Liver (tissue), 9 donors: Measurements from ENCODE around the gene TBX19. TPM values are rescaled to one million over a fixed set of nuclear protein-coding genes. Genes with fewer than 3 reads are reported as not detected.

Experiments used
- DNase-seq: peaks from one replicate; pipeline ENCODE4 v3.0.0-alpha.2; 2017; ENCODE audit warnings: low spot score
- H3K27ac ChIP-seq, 2 donors: one replicate each; pipeline ENCODE4 v1.7.0; 2013; ENCODE audit warnings: inconsistent platforms in 2 of 2, low read length in 2 of 2, control low read depth in 1 of 2, low read depth in 1 of 2, mild to moderate bottlenecking in 1 of 2
- H3K27me3 ChIP-seq, 4 donors: one replicate each; pipeline versions ENCODE4 v1.6.1 to v1.7.0; 2013; ENCODE audit warnings: low read length in 3 of 4, inconsistent platforms in 1 of 4, mild to moderate bottlenecking in 1 of 4, moderate library complexity in 1 of 4; ENCODE audit not compliant: control insufficient read depth in 4 of 4, insufficient read depth in 4 of 4
- H3K36me3 ChIP-seq, 4 donors: one replicate each; pipeline versions ENCODE4 v1.6.1 to v1.7.0; 2013; ENCODE audit warnings: low read length in 3 of 4, mild to moderate bottlenecking in 3 of 4, low read depth in 1 of 4, moderate library complexity in 1 of 4; ENCODE audit not compliant: control insufficient read depth in 4 of 4, insufficient read depth in 3 of 4
- H3K4me1 ChIP-seq, 4 donors: one replicate each; pipeline versions ENCODE4 v1.6.1 to v1.7.0; 2013; ENCODE audit warnings: low read length in 3 of 4, mild to moderate bottlenecking in 3 of 4, moderate library complexity in 1 of 4; ENCODE audit not compliant: control insufficient read depth in 4 of 4, insufficient read depth in 4 of 4
- H3K4me3 ChIP-seq, 3 donors: one replicate each; pipeline versions ENCODE4 v1.6.1 to v1.7.0; 2013; ENCODE audit warnings: low read length in 3 of 3, control low read depth in 1 of 3, low read depth in 1 of 3, mild to moderate bottlenecking in 1 of 3
- H3K9ac ChIP-seq, 2 donors: one replicate each; pipeline ENCODE4 v1.7.0; 2013; ENCODE audit warnings: low read length in 2 of 2, mild to moderate bottlenecking in 2 of 2, moderate library complexity in 2 of 2, control low read depth in 1 of 2, low read depth in 1 of 2
- H3K9me3 ChIP-seq, 4 donors: one replicate each; pipeline versions ENCODE4 v1.6.1 to v1.7.0; 2013; ENCODE audit warnings: low read length in 3 of 4; ENCODE audit not compliant: control insufficient read depth in 4 of 4
- ATF3 ChIP-seq: IDR thresholded peaks from 2 replicates; pipeline ENCODE4 v1.6.1; 2016; ENCODE audit warnings: antibody characterized with exemption
- CTCF ChIP-seq: fragments of 150-350 bp; IDR thresholded peaks from 2 replicates; pipeline ENCODE4 v1.5.1; 2017; ENCODE audit warnings: improper control_type of control experiment, low read depth, low read length; ENCODE audit not compliant: missing input control
- FOXA1 ChIP-seq: IDR thresholded peaks from 2 replicates; pipeline ENCODE4 v1.6.1; 2016; ENCODE audit warnings: antibody characterized with exemption
- FOXA2 ChIP-seq: IDR thresholded peaks from 2 replicates; pipeline ENCODE4 v1.6.1; 2016; ENCODE audit warnings: antibody characterized with exemption
- GABPA ChIP-seq, 2 donors: IDR thresholded peaks in 1 of 2; conservative IDR thresholded peaks in 1 of 2; 2 replicates each; pipeline ENCODE4 v1.6.1; 2016; ENCODE audit warnings: antibody characterized with exemption in 2 of 2, mild to moderate bottlenecking in 1 of 2, moderate library complexity in 1 of 2
- HNF4A ChIP-seq, 2 donors: conservative IDR thresholded peaks; 2 replicates each; pipeline ENCODE4 v1.6.1; 2016; ENCODE audit warnings: antibody characterized with exemption in 2 of 2, mild to moderate bottlenecking in 2 of 2
- HNF4G ChIP-seq: IDR thresholded peaks from 2 replicates; pipeline ENCODE4 v1.6.1; 2016; ENCODE audit warnings: antibody characterized with exemption
- JUND ChIP-seq, 2 donors: IDR thresholded peaks; 2 replicates each; pipeline ENCODE4 v1.6.1; 2016; ENCODE audit warnings: antibody characterized with exemption in 2 of 2
- MAX ChIP-seq: IDR thresholded peaks from 2 replicates; pipeline ENCODE4 v1.6.1; 2016; ENCODE audit warnings: antibody characterized with exemption
- NR2F2 ChIP-seq: IDR thresholded peaks from 2 replicates; pipeline ENCODE4 v1.6.1; 2016; ENCODE audit warnings: antibody characterized with exemption
- RAD21 ChIP-seq, 2 donors: IDR thresholded peaks; 2 replicates each; pipeline ENCODE4 v1.6.1; 2016; ENCODE audit warnings: antibody characterized with exemption in 2 of 2, mild to moderate bottlenecking in 2 of 2
- REST ChIP-seq: IDR thresholded peaks from 2 replicates; pipeline ENCODE4 v1.6.1; 2016; ENCODE audit warnings: antibody characterized with exemption, mild to moderate bottlenecking
- RXRA ChIP-seq, 2 donors: IDR thresholded peaks; 2 replicates each; pipeline ENCODE4 v1.6.1; 2017 to 2018; ENCODE audit warnings: antibody characterized with exemption in 2 of 2, mild to moderate bottlenecking in 1 of 2
- SP1 ChIP-seq: IDR thresholded peaks from 2 replicates; pipeline ENCODE4 v1.6.1; 2018; ENCODE audit warnings: antibody characterized with exemption, mild to moderate bottlenecking
- TAF1 ChIP-seq: conservative IDR thresholded peaks from 2 replicates; pipeline ENCODE4 v1.6.1; 2016; ENCODE audit warnings: antibody characterized with exemption, mild to moderate bottlenecking
- YY1 ChIP-seq: IDR thresholded peaks from 2 replicates; pipeline ENCODE4 v1.6.1; 2016; ENCODE audit warnings: antibody characterized with exemption, mild to moderate bottlenecking
- ZBTB33 ChIP-seq: IDR thresholded peaks from 2 replicates; pipeline ENCODE4 v1.6.1; 2016; ENCODE audit warnings: antibody characterized with exemption
- WGBS: extraction: QIAGEN DNeasy Blood & Tissue Kit; methylation state at CpG from one replicate; pipeline ENCODE4 v1.1.7; 2013; 5-methylcytosine and 5-hydroxymethylcytosine counted together
- polyA plus RNA-seq, 2 donors: library from polyadenylated mRNA; stranded (reverse) in 1 of 2; unstranded in 1 of 2; fragments of 200-250 nt in 1 of 2; fragments of >200 nt in 1 of 2; fragmentation: Nextera tagmentation in 1 of 2; extraction: Ambion mirVana in 1 of 2; gene quantifications; one replicate each; pipeline versions ENCODE4 v1.2.1 to v1.2.3, GENCODE V29; 2013 to 2015
- total RNA-seq, 2 donors: library from RNA; depleted of rRNA; stranded (reverse); fragments of >200 nt; gene quantifications; one replicate each; pipeline ENCODE4 v1.2.3, GENCODE V29; 2014
- donor health status: healthy.
- donor health status: healthy.
- donor health status: healthy.
- donor health status: healthy.
- donor health status: healthy.

TBX19 gene
- total and polyA plus RNA-seq, 4 donors, result 0.20 to 0.92 (median 0.37) TPM

GRCh38 chr1:168324745-168325425, 44.2 kb downstream of the TBX19 start:
- no peak for DNase-seq
- H3K4me1 ChIP-seq, result peaks cover 3 to 6% (median 3%) of the 10 kb centered on the region in 4 donors
- no peak overlapping the region for H3K4me3 ChIP-seq
- H3K9me3 ChIP-seq, result no peaks in the 10 kb centered on the region
- no peaks in the 10 kb centered on the region for H3K36me3 ChIP-seq
- H3K9ac ChIP-seq, result no peak overlapping the region
- TF ChIP-seq SP1 (no peak), ZBTB33 (no peak), FOXA1 (no peak), ATF3 (no peak), FOXA2 (no peak), MAX (no peak), HNF4G (no peak), GABPA (IDR thresholded peaks at IDR 0.05 in 1 of 2, conservative IDR thresholded peaks at IDR 0.05 in 1 of 2) (no peak), YY1 (no peak), NR2F2 (no peak), CTCF (no peak), RXRA (IDR thresholded peaks at IDR 0.05) (no peak), JUND (IDR thresholded peaks at IDR 0.05) (no peak)
- 91% methylated on average over 4 of the region's 4 CpGs for whole genome bisulfite sequencing
- H3K27ac ChIP-seq, result no peak overlapping the region
- H3K27me3 ChIP-seq, result no peaks in the 10 kb centered on the region

- H3K36me3 ChIP-seq, result no peaks in the 10 kb centered on the region
- WGBS, result 98% methylated on average over 5 of the region's 5 CpGs
- no peaks in the 10 kb centered on the region for H3K27me3 ChIP-seq
- TF ChIP-seq GABPA (IDR thresholded peaks at IDR 0.05 in 1 of 2, conservative IDR thresholded peaks at IDR 0.05 in 1 of 2) (no peak), ATF3 (no peak), SP1 (no peak), REST (no peak), RAD21 (IDR thresholded peaks at IDR 0.05) (no peak), JUND (IDR thresholded peaks at IDR 0.05) (no peak), RXRA (IDR thresholded peaks at IDR 0.05) (no peak), NR2F2 (no peak), FOXA2 (no peak), HNF4A (conservative IDR thresholded peaks at IDR 0.05) (no peak), HNF4G (no peak), TAF1 (no peak), YY1 (no peak)
- no peak overlapping the region for H3K27ac ChIP-seq
- no peaks in the 10 kb centered on the region for H3K9me3 ChIP-seq
- no peak for DNase-seq
- H3K4me3 ChIP-seq, result no peak overlapping the region
- H3K9ac ChIP-seq, result no peak overlapping the region
- no peaks in the 10 kb centered on the region for H3K4me1 ChIP-seq
These were observed 48.2 kb downstream of the TBX19 start for GRCh38 chr1:168328731-168329364.
